ENCODE data around the gene RNU6-1.

The RNU6-1 gene

GRCh38 chr15:67805666-67806516, 34.0 kb downstream of the RNU6-1 start:
- H3K27me3 ChIP-seq (ENCODE audit: control insufficient read depth in 5 of 5, insufficient read depth in 4 of 5, low read length in 5 of 5): peaks cover 0 to 1% (median 0%) of the 10 kb centered on the region in 5 donors

GRCh38 chr15:67805008-67805665, 34.7 kb downstream of the RNU6-1 start:
- Histone ChIP-seq H3K27me3 (ENCODE audit: control insufficient read depth in 5 of 5, insufficient read depth in 4 of 5, low read length in 5 of 5) (no peaks in the 10 kb centered on the region), H3K4me3 (ENCODE audit: low read depth in 1 of 5, low read length in 5 of 5) (no peak overlapping the region), H3K4me1 (ENCODE audit: control insufficient read depth in 5 of 5, insufficient read depth in 5 of 5, low read length in 5 of 5) (peaks cover 0 to 20% (median 0%) of the 10 kb centered on the region in 5 donors), H3K9ac (ENCODE audit: low read length in 5 of 5) (no peak overlapping the region), H3K36me3 (ENCODE audit: control insufficient read depth in 5 of 5, insufficient read depth in 5 of 5, low read length in 5 of 5) (peaks cover 0 to 72% (median 33%) of the 10 kb centered on the region in 5 donors), H3K9me3 (ENCODE audit: control insufficient read depth in 5 of 5, low read length in 5 of 5) (no peaks in the 10 kb centered on the region), H3K27ac (ENCODE audit: low read depth, low read length) (no peak overlapping the region)

More at GRCh38 chr15:67805666-67806516, 34.0 kb downstream of the RNU6-1 start:
- no peak overlapping the region for H3K4me3 ChIP-seq (ENCODE audit: low read depth in 1 of 5, low read length in 5 of 5)
- H3K4me1 ChIP-seq (ENCODE audit: control insufficient read depth in 5 of 5, insufficient read depth in 5 of 5, low read length in 5 of 5): peaks cover 0 to 20% (median 0%) of the 10 kb centered on the region in 5 donors
- H3K9me3 ChIP-seq (ENCODE audit: control insufficient read depth in 5 of 5, low read length in 5 of 5): no peaks in the 10 kb centered on the region
- H3K27ac ChIP-seq (ENCODE audit: low read depth, low read length): no peak overlapping the region
- H3K9ac ChIP-seq (ENCODE audit: low read length in 5 of 5): no peak overlapping the region
- peaks cover 0 to 68% (median 32%) of the 10 kb centered on the region in 5 donors for H3K36me3 ChIP-seq (ENCODE audit: control insufficient read depth in 5 of 5, insufficient read depth in 5 of 5, low read length in 5 of 5)

- H3K27ac ChIP-seq (ENCODE audit: low read depth, low read length): no peak overlapping the region
- no peaks in the 10 kb centered on the region for H3K27me3 ChIP-seq (ENCODE audit: control insufficient read depth in 5 of 5, insufficient read depth in 4 of 5, low read length in 5 of 5)
- no peaks in the 10 kb centered on the region for H3K9me3 ChIP-seq (ENCODE audit: control insufficient read depth in 5 of 5, low read length in 5 of 5)
- peaks cover 0 to 20% (median 0%) of the 10 kb centered on the region in 5 donors for H3K4me1 ChIP-seq (ENCODE audit: control insufficient read depth in 5 of 5, insufficient read depth in 5 of 5, low read length in 5 of 5)
- no peak overlapping the region for H3K4me3 ChIP-seq (ENCODE audit: low read depth in 1 of 5, low read length in 5 of 5)
- no peak overlapping the region for H3K9ac ChIP-seq (ENCODE audit: low read length in 5 of 5)
- peaks cover 0 to 65% (median 28%) of the 10 kb centered on the region in 5 donors for H3K36me3 ChIP-seq (ENCODE audit: control insufficient read depth in 5 of 5, insufficient read depth in 5 of 5, low read length in 5 of 5)
Measured at GRCh38 chr15:67803996-67804843, 35.6 kb downstream of the RNU6-1 start.

- Histone ChIP-seq H3K27ac (ENCODE audit: low read depth, low read length) (no peak overlapping the region), H3K9me3 (ENCODE audit: control insufficient read depth in 5 of 5, low read length in 5 of 5) (no peaks in the 10 kb centered on the region), H3K4me1 (ENCODE audit: control insufficient read depth in 5 of 5, insufficient read depth in 5 of 5, low read length in 5 of 5) (peaks cover 0 to 20% (median 0%) of the 10 kb centered on the region in 5 donors), H3K27me3 (ENCODE audit: control insufficient read depth in 5 of 5, insufficient read depth in 4 of 5, low read length in 5 of 5) (no peaks in the 10 kb centered on the region), H3K4me3 (ENCODE audit: low read depth in 1 of 5, low read length in 5 of 5) (no peak overlapping the region), H3K36me3 (ENCODE audit: control insufficient read depth in 5 of 5, insufficient read depth in 5 of 5, low read length in 5 of 5) (peaks cover 0 to 58% (median 25%) of the 10 kb centered on the region in 5 donors), H3K9ac (ENCODE audit: low read length in 5 of 5) (no peak overlapping the region)
Measured at GRCh38 chr15:67803299-67803698, 36.5 kb downstream of the RNU6-1 start.

- Histone ChIP-seq H3K27ac (ENCODE audit: low read depth, low read length) (no peak overlapping the region), H3K4me1 (ENCODE audit: control insufficient read depth in 5 of 5, insufficient read depth in 5 of 5, low read length in 5 of 5) (peaks cover 0 to 22% (median 0%) of the 10 kb centered on the region in 5 donors), H3K9ac (ENCODE audit: low read length in 5 of 5) (no peak overlapping the region), H3K36me3 (ENCODE audit: control insufficient read depth in 5 of 5, insufficient read depth in 5 of 5, low read length in 5 of 5) (peaks cover 0 to 54% (median 22%) of the 10 kb centered on the region in 5 donors), H3K4me3 (ENCODE audit: low read depth in 1 of 5, low read length in 5 of 5) (no peak overlapping the region), H3K27me3 (ENCODE audit: control insufficient read depth in 5 of 5, insufficient read depth in 4 of 5, low read length in 5 of 5) (no peaks in the 10 kb centered on the region), H3K9me3 (ENCODE audit: control insufficient read depth in 5 of 5, low read length in 5 of 5) (no peaks in the 10 kb centered on the region)
Measured at GRCh38 chr15:67801926-67802914, 37.6 kb downstream of the RNU6-1 start.

GRCh38 chr15:67801142-67801541, 38.7 kb downstream of the RNU6-1 start:
- Histone ChIP-seq H3K27ac (ENCODE audit: low read depth, low read length) (no peak overlapping the region), H3K27me3 (ENCODE audit: control insufficient read depth in 5 of 5, insufficient read depth in 4 of 5, low read length in 5 of 5) (no peaks in the 10 kb centered on the region), H3K4me1 (ENCODE audit: control insufficient read depth in 5 of 5, insufficient read depth in 5 of 5, low read length in 5 of 5) (peaks cover 0 to 31% (median 0%) of the 10 kb centered on the region in 5 donors), H3K4me3 (ENCODE audit: low read depth in 1 of 5, low read length in 5 of 5) (no peak overlapping the region), H3K9ac (ENCODE audit: low read length in 5 of 5) (no peak overlapping the region), H3K9me3 (ENCODE audit: control insufficient read depth in 5 of 5, low read length in 5 of 5) (no peaks in the 10 kb centered on the region), H3K36me3 (ENCODE audit: control insufficient read depth in 5 of 5, insufficient read depth in 5 of 5, low read length in 5 of 5) (peaks cover 0 to 43% (median 11%) of the 10 kb centered on the region in 5 donors)

- Histone ChIP-seq H3K9me3 (ENCODE audit: control insufficient read depth in 5 of 5, low read length in 5 of 5) (peaks cover 0 to 6% (median 3%) of the 10 kb centered on the region in 5 donors), H3K27ac (ENCODE audit: low read depth, low read length) (no peak overlapping the region), H3K9ac (ENCODE audit: low read length in 5 of 5) (no peak overlapping the region), H3K36me3 (ENCODE audit: control insufficient read depth in 5 of 5, insufficient read depth in 5 of 5, low read length in 5 of 5) (peaks cover 0 to 34% (median 9%) of the 10 kb centered on the region in 5 donors), H3K27me3 (ENCODE audit: control insufficient read depth in 5 of 5, insufficient read depth in 4 of 5, low read length in 5 of 5) (no peaks in the 10 kb centered on the region), H3K4me3 (ENCODE audit: low read depth in 1 of 5, low read length in 5 of 5) (no peak overlapping the region), H3K4me1 (ENCODE audit: control insufficient read depth in 5 of 5, insufficient read depth in 5 of 5, low read length in 5 of 5) (peaks cover 0 to 30% (median 0%) of the 10 kb centered on the region in 5 donors)
Measured at GRCh38 chr15:67799801-67800205, 40.0 kb downstream of the RNU6-1 start.

DNA sequence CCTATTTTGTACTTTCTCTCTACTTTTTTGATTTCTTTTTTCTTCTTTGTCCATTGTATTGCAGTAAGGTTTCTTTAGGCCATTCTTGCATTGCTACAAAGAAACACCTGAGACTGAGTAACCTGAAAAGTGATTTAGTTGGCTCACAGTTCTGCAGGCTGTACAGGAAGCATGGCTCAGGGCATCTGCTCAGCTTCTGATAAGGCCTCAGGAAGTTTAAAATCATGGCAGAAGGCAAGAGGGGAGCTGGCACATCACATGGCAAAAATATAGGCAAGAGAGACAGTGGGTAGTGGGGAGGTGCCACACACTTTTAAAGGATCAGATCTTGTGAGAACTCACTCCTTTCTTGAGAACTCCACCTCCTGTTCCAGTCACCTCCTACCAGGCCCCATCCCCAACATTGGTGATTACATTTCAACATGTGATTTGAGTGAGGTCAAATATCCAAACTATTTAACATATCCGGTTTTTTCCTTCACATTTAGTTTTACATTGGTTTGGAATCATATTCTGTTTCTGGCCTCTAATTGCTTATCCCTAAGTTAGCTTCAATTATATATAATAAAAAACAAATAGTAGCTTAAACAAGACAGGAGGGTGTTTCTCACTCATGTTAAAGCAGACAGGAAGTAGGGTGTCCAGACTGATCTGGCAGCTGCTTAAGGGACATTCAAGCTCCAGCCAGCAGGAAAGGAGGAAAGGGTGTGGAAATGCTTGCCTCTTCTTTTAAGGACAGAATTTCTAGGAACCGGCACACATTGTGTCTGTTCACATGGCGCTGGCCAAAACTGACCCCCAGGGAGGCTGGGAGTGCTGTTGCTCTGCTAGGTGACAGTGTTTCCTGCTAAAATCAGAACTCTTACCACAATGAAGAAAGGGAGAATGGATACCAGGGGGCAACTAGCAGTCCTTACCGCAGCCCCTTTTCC, 43.4 kb downstream of the RNU6-1 start:
- Histone ChIP-seq H3K27ac (ENCODE audit: low read depth, low read length) (no peak overlapping the region), H3K9me3 (ENCODE audit: control insufficient read depth in 5 of 5, low read length in 5 of 5) (peaks cover 0 to 7% (median 4%) of the 10 kb centered on the region in 5 donors), H3K4me3 (ENCODE audit: low read depth in 1 of 5, low read length in 5 of 5) (no peak overlapping the region), H3K9ac (ENCODE audit: low read length in 5 of 5) (no peak overlapping the region), H3K4me1 (ENCODE audit: control insufficient read depth in 5 of 5, insufficient read depth in 5 of 5, low read length in 5 of 5) (peaks cover 0 to 12% (median 0%) of the 10 kb centered on the region in 5 donors), H3K36me3 (ENCODE audit: control insufficient read depth in 5 of 5, insufficient read depth in 5 of 5, low read length in 5 of 5) (peaks cover 3 to 19% (median 4%) of the 10 kb centered on the region in 5 donors), H3K27me3 (ENCODE audit: control insufficient read depth in 5 of 5, insufficient read depth in 4 of 5, low read length in 5 of 5) (no peaks in the 10 kb centered on the region)
